ENCODE measurements around the gene EFHD1. TPM values are rescaled to one million over a fixed set of nuclear protein-coding genes. Genes with fewer than 3 reads are reported as not detected.

Gene EFHD1
- polyA plus RNA-seq, 1 experiment, result 76.5 TPM

GRCh38 chr2:232697059-232697806 is 63.8 kb downstream of the EFHD1 start, which contains the start of gene GIGYF2:
Gene GIGYF2, plus strand, starts transcription at chr2:232697331. Its CDS starts 37,867 bp downstream, at chr2:232735198.
- Histone ChIP-seq H3K27me3 (ENCODE audit: control insufficient read depth, insufficient read depth, low read length) (no peaks in the 10 kb centered on the region), H3K4me3 (ENCODE audit: low read depth, low read length) (peak within 1 kb of the TSS; percentile 94), H3K36me3 (ENCODE audit: control insufficient read depth, insufficient read depth, low read length) (no peaks in the 10 kb centered on the region; the same call in 1 of the 2 replicates)
- 0 out of 2 replicates have a peak, but pooled peaks have one; percentile 11 for TF ChIP-seq CTCF (IDR thresholded peaks at IDR 0.05; ENCODE audit: insufficient read depth, low read depth, low read length)
- ChIA-PET CTCF (interaction anchor here (0.8 to 1.4 kb wide), 3 partner anchors 11 to 87 kb away, joined by 3 read pairs; no protein-coding TSS in a partner anchor), POLR2A (interaction anchor here (0.6 kb wide), 1 partner anchor 20 kb away, joined by 10 read pairs; no protein-coding TSS in a partner anchor)
- DNase-seq (ENCODE audit: low read depth), result peak; percentile 72

DNA sequence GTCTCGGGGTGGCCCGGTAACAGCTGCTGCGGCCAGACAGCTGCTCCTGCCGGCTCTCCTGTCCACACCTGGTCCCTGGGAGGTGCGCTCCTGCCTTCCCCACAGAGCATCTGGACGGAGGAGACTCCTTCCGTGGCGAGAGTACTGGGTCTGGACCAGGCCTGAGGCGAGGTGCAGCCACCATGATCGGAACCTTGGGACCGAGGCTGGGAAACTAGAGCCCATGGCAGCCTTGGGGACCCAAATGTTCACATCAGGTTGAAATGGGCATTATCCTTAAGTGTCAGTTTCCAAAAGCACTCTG is 64.4 kb downstream of the EFHD1 start:
- Histone ChIP-seq H3K36me3 (ENCODE audit: control insufficient read depth, insufficient read depth, low read length) (no peaks in the 10 kb centered on the region; the same call in 1 of the 2 replicates), H3K4me3 (ENCODE audit: low read depth, low read length) (peak overlapping the region; percentile 94), H3K27me3 (ENCODE audit: control insufficient read depth, insufficient read depth, low read length) (no peaks in the 10 kb centered on the region)
- ChIA-PET POLR2A (interaction anchor here (0.6 kb wide), 1 partner anchor 21 kb away, joined by 10 read pairs; no protein-coding TSS in a partner anchor), CTCF (interaction anchor here (1.4 kb wide), 1 partner anchor 22 kb away, joined by 3 read pairs; no protein-coding TSS in a partner anchor)
- no peak for TF ChIP-seq CTCF (IDR thresholded peaks at IDR 0.05; ENCODE audit: insufficient read depth, low read depth, low read length)
- DNase-seq (ENCODE audit: low read depth), result no peak

GRCh38 chr2:232698556-232699091 is 65.2 kb downstream of the EFHD1 start:
- TF ChIP-seq CTCF (IDR thresholded peaks at IDR 0.05; ENCODE audit: insufficient read depth, low read depth, low read length), result no peak

DNA sequence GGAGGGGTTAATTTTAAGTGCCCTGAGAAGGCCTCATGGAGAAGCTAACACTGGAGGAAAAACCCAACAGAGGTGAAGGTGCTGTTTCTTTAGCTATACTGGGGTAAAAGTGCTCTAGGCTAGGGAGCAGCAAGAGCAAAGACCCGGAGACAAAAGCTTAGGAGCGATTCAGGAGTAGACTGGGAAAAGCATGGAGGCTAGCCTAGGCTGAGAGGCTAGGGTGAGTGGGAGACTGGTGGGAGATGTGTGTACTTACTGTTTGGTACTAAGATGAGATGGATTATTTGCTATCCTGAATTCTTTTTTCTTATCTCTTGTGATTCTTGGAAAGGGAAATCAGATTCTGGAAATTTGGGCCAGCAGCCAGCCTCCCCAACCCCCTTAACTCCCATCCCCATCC is 65.7 kb downstream of the EFHD1 start:
- ChIA-PET POLR2A (no interaction called here), CTCF (no interaction called here)
- no peaks in the 10 kb centered on the region for H3K27me3 ChIP-seq (ENCODE audit: control insufficient read depth, insufficient read depth, low read length)
- H3K4me3 ChIP-seq (ENCODE audit: low read depth, low read length), result no peak overlapping the region
- no peak for TF ChIP-seq CTCF (IDR thresholded peaks at IDR 0.05; ENCODE audit: insufficient read depth, low read depth, low read length)
- H3K36me3 ChIP-seq (ENCODE audit: control insufficient read depth, insufficient read depth, low read length), result no peaks in the 10 kb centered on the region; the same call in 1 of the 2 replicates
- no peak for DNase-seq (ENCODE audit: low read depth)

More at GRCh38 chr2:232698556-232699091, 65.2 kb downstream of the EFHD1 start:
- H3K4me3 ChIP-seq (ENCODE audit: low read depth, low read length), result peak overlapping the region; percentile 94
- ChIA-PET POLR2A (no interaction called here), CTCF (interaction anchor here (0.7 to 1.4 kb wide), 2 partner anchors 18 to 21 kb away, joined by 3 read pairs; no protein-coding TSS in a partner anchor)
- no peak for DNase-seq (ENCODE audit: low read depth)
- H3K27me3 ChIP-seq (ENCODE audit: control insufficient read depth, insufficient read depth, low read length), result no peaks in the 10 kb centered on the region
- no peaks in the 10 kb centered on the region; the same call in 1 of the 2 replicates for H3K36me3 ChIP-seq (ENCODE audit: control insufficient read depth, insufficient read depth, low read length)

GRCh38 chr2:232700154-232700553 is 66.8 kb downstream of the EFHD1 start:
- POLR2A ChIA-PET, result interaction anchor here (0.6 to 0.7 kb wide), 2 partner anchors 16 to 21 kb away, joined by 3 read pairs; no protein-coding TSS in a partner anchor
- no peak for DNase-seq (ENCODE audit: low read depth)

More at GRCh38 chr2:232700154-232700553, 66.8 kb downstream of the EFHD1 start:
- TF ChIP-seq CTCF (IDR thresholded peaks at IDR 0.05; ENCODE audit: insufficient read depth, low read depth, low read length), result no peak
- CTCF ChIA-PET, result interaction anchor here (1.2 kb wide), 1 partner anchor 88 kb away, joined by 3 read pairs; no protein-coding TSS in a partner anchor
- no peak overlapping the region for H3K4me3 ChIP-seq (ENCODE audit: low read depth, low read length)
- H3K36me3 ChIP-seq (ENCODE audit: control insufficient read depth, insufficient read depth, low read length), result no peaks in the 10 kb centered on the region; the same call in 1 of the 2 replicates
- no peaks in the 10 kb centered on the region for H3K27me3 ChIP-seq (ENCODE audit: control insufficient read depth, insufficient read depth, low read length)

Data from BJ (cell line).